GM19099 (cell line): ENCODE data around the gene PTGDS.

Experiments used
- POLR2A ChIP-seq: IDR thresholded peaks from 3 replicates; pipeline ENCODE4 v1.6.1; 2011; ENCODE audit warnings: low read depth; ENCODE audit not compliant: insufficient read length; ENCODE audit errors: extremely low read depth

Gene PTGDS

GRCh38 chr9:136951541-136952320 lies 25.6 kb upstream of the PTGDS start, which contains the start of gene LCN12:
LCN12 (plus strand) TSS chr9:136952273; CDS start chr9:136952328, 55 bp downstream.
- no peak for TF ChIP-seq POLR2A

- TF ChIP-seq POLR2A = no peak
These were observed 24.9 kb upstream of the PTGDS start for GRCh38 chr9:136952321-136952850.

- no peak for TF ChIP-seq POLR2A
These were observed 24.2 kb upstream of the PTGDS start for GRCh38 chr9:136952876-136953770.

DNA sequence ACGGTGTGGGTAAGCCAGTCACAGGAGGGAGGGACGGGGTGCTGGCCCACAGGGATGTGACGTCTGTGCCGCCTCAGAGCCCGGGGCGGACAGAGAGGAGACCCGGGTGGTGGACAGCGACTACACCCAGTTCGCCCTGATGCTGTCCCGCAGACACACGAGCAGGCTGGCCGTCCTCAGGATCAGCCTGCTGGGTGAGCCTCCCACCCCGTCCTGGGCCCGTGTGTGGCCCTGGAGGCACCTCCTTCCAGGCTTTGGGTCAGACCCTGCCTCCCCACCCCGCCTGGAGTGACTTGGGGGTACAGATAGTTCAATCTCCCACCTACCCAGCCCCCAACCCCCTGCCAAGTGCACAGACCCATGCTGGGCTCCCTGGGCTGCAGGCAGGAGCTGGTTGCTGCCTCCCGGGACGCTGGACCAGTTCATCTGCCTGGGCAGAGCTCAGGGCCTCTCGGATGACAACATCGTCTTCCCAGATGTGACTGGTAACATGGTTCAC lies 23.5 kb upstream of the PTGDS start:
- TF ChIP-seq POLR2A = no peak

- no peak for TF ChIP-seq POLR2A
These were observed 22.8 kb upstream of the PTGDS start for GRCh38 chr9:136954270-136955083.

DNA sequence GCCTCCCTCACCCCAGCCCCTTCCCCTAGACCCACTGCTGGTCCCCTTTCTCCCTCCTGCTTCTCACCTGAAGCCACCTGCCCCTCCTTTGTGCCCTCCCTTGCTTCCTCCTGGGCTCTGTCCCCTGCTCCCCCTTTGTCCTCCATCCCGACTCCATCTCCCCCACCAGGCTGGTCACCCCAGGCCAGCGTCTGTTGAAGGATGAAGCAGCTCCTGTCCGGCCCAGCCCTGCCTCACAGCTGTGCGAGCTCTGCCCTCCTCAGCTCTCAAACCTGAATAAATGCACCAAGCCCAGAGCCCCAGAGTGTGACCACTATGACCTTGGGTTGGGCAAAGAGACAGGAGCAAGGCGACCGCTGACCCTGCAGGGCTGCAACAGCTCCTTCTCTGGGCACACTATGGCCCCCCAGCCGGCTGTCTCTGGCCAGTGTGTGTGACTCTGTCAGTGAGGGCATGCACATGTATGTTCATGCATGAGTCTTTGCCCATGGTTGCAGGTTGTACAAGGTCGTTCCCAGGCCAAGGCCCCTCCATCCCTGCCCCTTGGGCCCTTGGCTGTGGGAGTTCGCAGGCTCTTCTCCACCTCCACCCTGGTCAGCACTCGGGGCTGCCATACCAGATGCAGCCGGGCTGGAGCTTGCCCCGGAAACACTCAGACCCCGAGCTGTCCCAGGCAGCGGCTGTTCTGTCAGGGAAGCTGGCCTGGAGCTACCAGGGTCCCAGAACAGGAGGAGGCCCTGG lies 21.9 kb upstream of the PTGDS start:
- no peak for TF ChIP-seq POLR2A

DNA sequence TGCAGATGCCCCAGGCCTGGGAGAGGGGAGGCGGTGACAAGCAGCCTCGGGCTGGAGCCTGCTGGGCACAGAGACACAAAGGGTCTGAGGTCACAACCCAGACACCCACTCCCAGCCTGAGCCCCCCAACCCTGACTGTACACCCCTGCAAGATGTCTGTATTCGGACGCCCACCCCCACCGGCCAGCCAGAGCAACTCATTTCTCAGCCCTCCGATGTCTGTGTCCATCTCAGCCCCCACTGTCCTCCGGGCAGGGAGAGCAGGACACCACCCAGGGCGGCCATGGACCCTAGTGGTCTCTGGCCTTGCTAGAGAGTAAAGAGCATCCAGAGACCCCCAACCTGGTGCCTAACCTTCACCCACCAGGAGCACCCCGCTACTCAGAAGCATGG lies 21.4 kb upstream of the PTGDS start:
- TF ChIP-seq POLR2A = no peak

DNA sequence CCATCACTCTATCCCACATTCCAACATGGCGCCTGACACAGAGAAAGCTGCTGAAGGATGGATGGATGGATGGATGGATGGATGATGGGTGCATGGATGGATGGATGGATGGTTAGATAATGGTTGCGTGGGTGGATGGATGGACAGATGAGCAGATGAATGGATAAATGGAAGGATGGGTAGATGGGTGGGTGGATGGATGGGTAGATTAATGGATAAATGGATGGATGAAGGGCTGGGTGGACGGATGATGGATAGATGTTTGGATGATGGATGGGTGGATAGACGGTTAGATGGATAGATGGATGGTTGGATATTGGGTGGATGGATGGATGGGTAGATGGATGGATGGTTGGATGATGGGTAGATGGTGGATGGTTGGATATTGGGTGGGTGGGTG lies 20.7 kb upstream of the PTGDS start:
- no peak for TF ChIP-seq POLR2A

GRCh38 chr9:136957461-136957860 lies 19.8 kb upstream of the PTGDS start:
- no peak for TF ChIP-seq POLR2A

DNA sequence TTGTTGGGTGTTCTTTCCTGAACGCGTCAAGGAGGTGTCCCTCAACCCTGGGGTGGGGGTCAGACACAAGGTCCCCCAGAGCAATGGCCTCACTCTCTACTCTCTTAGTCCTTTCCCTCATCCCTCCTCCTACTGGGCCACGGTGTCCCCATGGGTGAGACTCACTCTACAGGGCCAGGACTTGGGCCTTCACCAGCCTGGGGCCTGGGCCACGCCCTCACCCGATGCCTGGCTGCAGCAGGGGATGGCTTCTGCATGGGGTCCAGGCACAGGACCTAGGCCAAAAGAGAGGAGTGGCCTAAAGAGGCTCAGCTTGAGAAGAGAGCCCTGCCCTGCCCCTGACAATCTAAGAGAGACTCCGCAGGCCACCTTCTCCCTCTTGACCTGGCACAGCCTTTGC lies 19.4 kb upstream of the PTGDS start:
- TF ChIP-seq POLR2A = no peak

GRCh38 chr9:136958473-136958872 lies 18.8 kb upstream of the PTGDS start:
- no peak for TF ChIP-seq POLR2A

DNA sequence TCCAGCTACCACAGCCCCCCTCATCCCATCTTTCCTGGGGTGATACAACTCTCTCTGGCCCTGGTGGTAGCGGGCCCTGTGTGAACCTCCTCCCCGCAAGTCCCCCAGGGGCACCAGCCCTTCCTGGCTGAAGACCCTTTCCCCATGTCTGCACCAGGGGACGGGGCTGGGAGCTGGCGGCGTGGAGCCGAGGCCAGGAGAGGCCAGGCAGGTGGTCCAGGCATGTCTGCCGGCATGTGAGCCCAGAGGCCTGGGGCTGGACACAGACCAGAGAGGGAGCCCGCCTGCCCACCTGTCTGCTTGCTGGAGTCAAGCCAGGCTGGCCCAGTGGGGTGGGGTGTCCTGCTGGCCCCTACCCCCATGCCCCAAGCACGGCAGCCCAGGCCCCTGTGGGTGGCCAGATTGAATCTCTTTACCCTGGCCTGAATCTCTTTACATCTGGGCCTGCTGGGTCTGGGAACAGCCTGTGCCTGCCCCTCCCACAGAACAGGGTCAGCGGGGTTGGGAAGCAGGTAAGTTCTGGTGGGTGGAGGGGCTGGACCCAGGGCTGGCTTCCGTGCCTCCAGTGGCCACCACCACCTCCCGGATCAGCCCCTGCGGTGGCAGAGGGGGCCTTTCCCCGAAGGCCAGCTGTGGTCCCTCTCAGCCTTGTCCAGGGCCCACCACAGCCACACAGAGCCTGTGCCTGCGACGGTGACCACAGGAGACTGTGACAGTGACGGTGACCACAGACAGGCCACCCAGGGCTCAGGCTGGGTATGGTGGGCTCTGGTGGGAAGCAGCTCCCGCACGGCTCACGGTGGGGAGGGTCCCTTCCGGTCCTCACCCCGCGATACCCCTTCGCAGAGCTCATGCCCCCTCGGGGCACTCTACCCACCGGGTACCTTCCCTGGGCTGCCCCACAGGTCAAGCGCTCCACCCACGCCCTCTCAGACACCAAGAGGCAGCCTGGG lies 18.1 kb upstream of the PTGDS start:
- no peak for TF ChIP-seq POLR2A

GRCh38 chr9:136960212-136960937 lies 16.9 kb upstream of the PTGDS start:
- TF ChIP-seq POLR2A = no peak

- TF ChIP-seq POLR2A = no peak
These were observed 16.4 kb upstream of the PTGDS start for GRCh38 chr9:136960938-136961275.
